AG09309 (cell line): ENCODE data around the gene ARMC2.

Experiments used
- DNase-seq: peaks from one replicate; pipeline ENCODE4 v3.0.0-alpha.2; 2010; ENCODE audit warnings: low read depth
- H3K4me3 ChIP-seq: 2 replicates; pipeline ENCODE4 v1.5.1; 2011; ENCODE audit warnings: mild to moderate bottlenecking, low read depth, low read length, moderate library complexity; ENCODE audit not compliant: control insufficient read depth
- CTCF ChIP-seq: IDR thresholded peaks from 2 replicates; pipeline ENCODE4 v1.5.1; 2011; ENCODE audit warnings: mild to moderate bottlenecking, low read depth, low read length, inconsistent platforms; ENCODE audit not compliant: insufficient read depth, control insufficient read depth; ENCODE audit errors: missing control alignments

The ARMC2 gene

GRCh38 chr6:108839083-108839642 is 9.1 kb upstream of the ARMC2 start:
- no peak for DNase-seq
- H3K4me3 ChIP-seq: no peak overlapping the region
- no peak for TF ChIP-seq CTCF

GRCh38 chr6:108840919-108841318 is 7.3 kb upstream of the ARMC2 start:
- DNase-seq: no peak
- no peak overlapping the region for H3K4me3 ChIP-seq
- no peak for TF ChIP-seq CTCF

GRCh38 chr6:108841377-108841855 is 6.8 kb upstream of the ARMC2 start:
- TF ChIP-seq CTCF: no peak
- H3K4me3 ChIP-seq: no peak overlapping the region
- no peak for DNase-seq

- DNase-seq: no peak
- no peak for TF ChIP-seq CTCF
- H3K4me3 ChIP-seq: no peak overlapping the region
These were observed 4.1 kb upstream of the ARMC2 start for GRCh38 chr6:108844135-108844534.

GRCh38 chr6:108845145-108845544 is 3.1 kb upstream of the ARMC2 start:
- DNase-seq: no peak
- H3K4me3 ChIP-seq: no peak overlapping the region
- no peak for TF ChIP-seq CTCF

- no peak for DNase-seq
- TF ChIP-seq CTCF: no peak
- H3K4me3 ChIP-seq: no peak overlapping the region
These were observed 2.1 kb upstream of the ARMC2 start for GRCh38 chr6:108846101-108846500.

- no peak overlapping the region for H3K4me3 ChIP-seq
- TF ChIP-seq CTCF: no peak
- no peak for DNase-seq
These were observed 1.6 kb upstream of the ARMC2 start for GRCh38 chr6:108846628-108847027.
